Neuronal stem cell (in vitro differentiated cells): ENCODE data around the gene TGM2.

Experiments used
- DNase-seq: peaks from one replicate; pipeline ENCODE4 v3.0.0-alpha.2; 2013; ENCODE audit warnings: low spot score
- H2AFZ ChIP-seq: one replicate; pipeline ENCODE4 v1.6.1; 2013; ENCODE audit warnings: mild to moderate bottlenecking, low read length, inconsistent platforms
- H2AK5ac ChIP-seq: 2 replicates; pipeline ENCODE4 v1.6.1; 2013; ENCODE audit warnings: low read depth, mild to moderate bottlenecking, inconsistent platforms, low read length, moderate library complexity, mixed read lengths
- H2BK120ac ChIP-seq: 2 replicates; pipeline ENCODE4 v1.6.1; 2013; ENCODE audit warnings: low read depth, mild to moderate bottlenecking, inconsistent platforms, low read length, moderate library complexity, mixed read lengths
- H2BK12ac ChIP-seq: one replicate; pipeline ENCODE4 v1.6.1; 2013; ENCODE audit warnings: low read length, inconsistent platforms
- H2BK15ac ChIP-seq: 2 replicates; pipeline ENCODE4 v1.6.1; 2013; ENCODE audit warnings: mild to moderate bottlenecking, low read length, inconsistent platforms, mixed read lengths
- H2BK5ac ChIP-seq: one replicate; pipeline ENCODE4 v1.6.1; 2013; ENCODE audit warnings: inconsistent platforms, mild to moderate bottlenecking, low read length, moderate library complexity
- H3K14ac ChIP-seq: one replicate; pipeline ENCODE4 v1.6.1; 2013; ENCODE audit warnings: low read length, inconsistent platforms
- H3K18ac ChIP-seq: 2 replicates; pipeline ENCODE4 v1.6.1; 2013; ENCODE audit warnings: low read length, inconsistent platforms
- H3K23ac ChIP-seq: 2 replicates; pipeline ENCODE4 v1.6.1; 2013; ENCODE audit warnings: low read depth, mild to moderate bottlenecking, mixed read lengths, low read length, inconsistent platforms; ENCODE audit not compliant: poor library complexity
- H3K27ac ChIP-seq: replicated peaks from 3 replicates; pipeline ENCODE4 v1.5.1; 2013; ENCODE audit warnings: low read length, inconsistent platforms
- H3K27me3 ChIP-seq, 3 experiments: 2 replicates each; pipeline ENCODE4 v1.6.1; 2013; ENCODE audit warnings: low read length in 3 of 3, mild to moderate bottlenecking in 2 of 3, inconsistent platforms in 1 of 3, low read depth in 1 of 3, mixed read lengths in 1 of 3, moderate library complexity in 1 of 3; ENCODE audit not compliant: control insufficient read depth in 3 of 3, insufficient read depth in 3 of 3
- H3K36me3 ChIP-seq, 2 donors: replicated peaks in 1 of 2; 2 replicates each; pipeline ENCODE4 v1.6.1; 2013; ENCODE audit warnings: low read length in 2 of 2; ENCODE audit not compliant: control insufficient read depth in 2 of 2, insufficient read depth in 2 of 2
- H3K4ac ChIP-seq: 2 replicates; pipeline ENCODE4 v1.6.1; 2013; ENCODE audit warnings: inconsistent platforms, mild to moderate bottlenecking, low read length, moderate library complexity
- H3K4me1 ChIP-seq, 2 donors: 1 replicate in 1 of 2; 2 replicates in 1 of 2; pipeline ENCODE4 v1.6.1; 2013; ENCODE audit warnings: low read length in 2 of 2, low read depth in 1 of 2; ENCODE audit not compliant: control insufficient read depth in 2 of 2, insufficient read depth in 1 of 2
- H3K4me2 ChIP-seq: one replicate; pipeline ENCODE4 v1.6.1; 2013; ENCODE audit warnings: mild to moderate bottlenecking, low read length, inconsistent platforms; ENCODE audit not compliant: insufficient read depth, poor library complexity, severe bottlenecking
- H3K4me3 ChIP-seq, 2 donors: 2 replicates each; pipeline ENCODE4 v1.5.1; 2013; ENCODE audit warnings: low read length in 2 of 2, mild to moderate bottlenecking in 2 of 2, inconsistent platforms in 1 of 2, moderate library complexity in 1 of 2
- H3K79me1 ChIP-seq: one replicate; pipeline ENCODE4 v1.6.1; 2013; ENCODE audit warnings: low read depth, mild to moderate bottlenecking, inconsistent platforms, low read length, moderate library complexity
- H3K9ac ChIP-seq: one replicate; pipeline ENCODE4 v1.6.1; 2013; ENCODE audit warnings: mild to moderate bottlenecking, low read depth, low read length, inconsistent platforms; ENCODE audit not compliant: poor library complexity
- H3K9me3 ChIP-seq, 2 donors: replicated peaks in 1 of 2; 2 replicates each; pipeline versions ENCODE3 to v1.6.1; 2013; ENCODE audit warnings: low read length in 2 of 2, mild to moderate bottlenecking in 2 of 2, inconsistent platforms in 1 of 2, low read depth in 1 of 2, mixed read lengths in 1 of 2, moderate library complexity in 1 of 2; ENCODE audit not compliant: control insufficient read depth in 2 of 2, insufficient read depth in 1 of 2
- H4K8ac ChIP-seq: one replicate; pipeline ENCODE4 v1.6.1; 2013; ENCODE audit warnings: low read depth, mild to moderate bottlenecking, inconsistent platforms, low read length, moderate library complexity
- H4K91ac ChIP-seq: one replicate; pipeline ENCODE4 v1.6.1; 2013; ENCODE audit warnings: low read length, low read depth, mild to moderate bottlenecking, inconsistent platforms; ENCODE audit not compliant: poor library complexity
- WGBS, 2 donors: extraction: QIAGEN DNeasy Blood & Tissue Kit; methylation state at CpG; one replicate each; pipeline ENCODE4 v1.1.7; 2013; ENCODE audit warnings: missing lambda C conversion rate in 2 of 2, mixed read lengths in 1 of 2; ENCODE audit not compliant: insufficient read length in 2 of 2, insufficient replicate concordance in 1 of 2; ENCODE audit errors: extremely low coverage in 2 of 2; 5-methylcytosine and 5-hydroxymethylcytosine counted together

Gene TGM2

GRCh38 chr20:38143646-38144554, 21.2 kb downstream of the TGM2 start:
- Histone ChIP-seq H3K9me3 (no peaks in the 10 kb centered on the region), H3K4ac (no peak overlapping the region), H3K4me2 (no peak overlapping the region), H3K27ac (no peak overlapping the region), H3K4me1 (peaks cover 3 to 10% of the 10 kb centered on the region in 2 donors), H3K36me3 (no peaks in the 10 kb centered on the region), H3K79me1 (no peaks in the 10 kb centered on the region), H3K14ac (peak overlapping the region; percentile 32), H3K4me3 (no peak overlapping the region), H2BK120ac (no peak overlapping the region), H2BK12ac (peak overlapping the region; percentile 89), H4K91ac (no peak overlapping the region), H4K8ac (no peak overlapping the region), H2AFZ (no peak overlapping the region), H3K9ac (no peak overlapping the region), H3K27me3 (no peaks in the 10 kb centered on the region), H3K18ac (peak overlapping the region; percentile 92), H2AK5ac (peak overlapping the region; percentile 72), H2BK15ac (peak overlapping the region; percentile 20), H3K23ac (peak overlapping the region; percentile 1), H2BK5ac (no peak overlapping the region)
- no peak for DNase-seq
- WGBS, 2 donors = 100% methylated on average over 1 of the region's 16 CpGs; no CpG with 5 or more reads in 1 of the 2 donors

GRCh38 chr20:38143238-38143645, 21.8 kb downstream of the TGM2 start:
- Histone ChIP-seq H3K4ac (no peak overlapping the region), H2BK15ac (no peak overlapping the region), H2BK5ac (no peak overlapping the region), H4K8ac (no peak overlapping the region), H3K9me3 (no peaks in the 10 kb centered on the region), H4K91ac (no peak overlapping the region), H2BK12ac (no peak overlapping the region), H3K27ac (no peak overlapping the region), H3K9ac (no peak overlapping the region), H3K4me3 (no peak overlapping the region), H2BK120ac (no peak overlapping the region), H3K14ac (no peak overlapping the region), H2AFZ (no peak overlapping the region), H3K27me3 (no peaks in the 10 kb centered on the region), H3K18ac (peak overlapping the region; percentile 25), H3K23ac (no peak overlapping the region), H3K4me2 (no peak overlapping the region), H2AK5ac (no peak overlapping the region), H3K79me1 (no peaks in the 10 kb centered on the region), H3K36me3 (no peaks in the 10 kb centered on the region), H3K4me1 (peaks cover 3 to 10% of the 10 kb centered on the region in 2 donors)
- WGBS, 2 donors = no CpG with 5 or more reads among the region's 10 CpGs
- no peak for DNase-seq

GRCh38 chr20:38141889-38142494, 23.1 kb downstream of the TGM2 start:
- Histone ChIP-seq H3K9me3 (no peaks in the 10 kb centered on the region), H3K36me3 (no peaks in the 10 kb centered on the region), H2BK15ac (no peak overlapping the region), H2AFZ (no peak overlapping the region), H4K91ac (no peak overlapping the region), H4K8ac (no peak overlapping the region), H3K27ac (no peak overlapping the region), H3K27me3 (no peaks in the 10 kb centered on the region), H3K18ac (peak overlapping the region; percentile 36), H3K4me2 (no peak overlapping the region), H3K4me1 (peaks cover 3 to 10% of the 10 kb centered on the region in 2 donors), H2BK120ac (no peak overlapping the region), H3K79me1 (no peaks in the 10 kb centered on the region), H3K9ac (peak overlapping the region; percentile 26), H2BK12ac (no peak overlapping the region), H2AK5ac (peak overlapping the region; percentile 53), H3K4ac (no peak overlapping the region), H3K4me3 (no peak overlapping the region), H3K23ac (peak overlapping the region; percentile 59), H3K14ac (no peak overlapping the region), H2BK5ac (no peak overlapping the region)
- DNase-seq = no peak
- WGBS, 2 donors = no CpG with 5 or more reads among the region's 16 CpGs

GRCh38 chr20:38141204-38141888, 23.7 kb downstream of the TGM2 start:
- Histone ChIP-seq H3K9me3 (no peaks in the 10 kb centered on the region), H3K4me3 (no peak overlapping the region), H2AK5ac (peak overlapping the region; percentile 34), H3K4me2 (no peak overlapping the region), H3K79me1 (no peaks in the 10 kb centered on the region), H3K27ac (no peak overlapping the region), H3K14ac (no peak overlapping the region), H3K9ac (peak overlapping the region; percentile 9), H3K23ac (peak overlapping the region; percentile 75), H4K91ac (no peak overlapping the region), H3K27me3 (no peaks in the 10 kb centered on the region), H3K4ac (no peak overlapping the region), H3K4me1 (peaks cover 3 to 10% of the 10 kb centered on the region in 2 donors), H2AFZ (no peak overlapping the region), H3K18ac (peak overlapping the region; percentile 64), H2BK12ac (no peak overlapping the region), H2BK5ac (no peak overlapping the region), H2BK15ac (no peak overlapping the region), H4K8ac (no peak overlapping the region), H3K36me3 (no peaks in the 10 kb centered on the region), H2BK120ac (no peak overlapping the region)
- no peak for DNase-seq
- no CpG with 5 or more reads among the region's 23 CpGs for WGBS, 2 donors
